Activated naive CD4-positive, alpha-beta T cell treated with anti-CD3 and anti-CD28 coated beads, Interleukin-2, amount 50 U/mL, for 16 hours (primary cell): ENCODE results near the gene TANC2.
"Not testable (repeated sequence)": the region's sequence is repeated elsewhere in the genome, so short reads cannot be mapped to it uniquely, and the experiment has no call there.

Experiments used
- DNase-seq: peaks from one replicate; pipeline ENCODE4 v3.0.0-alpha.2; 2020

Gene TANC2

GRCh38 chr17:62965174-62965685, 805 bp upstream of the TANC2 start:
- peak; percentile 30 for DNase-seq

- DNase-seq = peak; percentile 74
These were observed 580 bp downstream of the TANC2 start for GRCh38 chr17:62966426-62967204.

GRCh38 chr17:62967205-62967529, 1.1 kb downstream of the TANC2 start:
- DNase-seq = no peak

- DNase-seq = peak; percentile 42
These were observed 2.4 kb downstream of the TANC2 start for GRCh38 chr17:62968445-62968923.

- no peak for DNase-seq
These were observed 4.6 kb downstream of the TANC2 start for GRCh38 chr17:62970610-62971009.

GRCh38 chr17:62971853-62972252, 5.8 kb downstream of the TANC2 start:
- no peak for DNase-seq

- DNase-seq = no peak
These were observed 8.8 kb downstream of the TANC2 start for GRCh38 chr17:62974788-62975187.

- DNase-seq = no peak
These were observed 9.2 kb downstream of the TANC2 start for GRCh38 chr17:62975206-62975605.

GRCh38 chr17:62976643-62977231, 10.7 kb downstream of the TANC2 start:
- DNase-seq = not testable (repeated sequence)

GRCh38 chr17:62980842-62981241, 14.8 kb downstream of the TANC2 start:
- no peak for DNase-seq

- DNase-seq = no peak
These were observed 15.9 kb downstream of the TANC2 start for GRCh38 chr17:62981933-62982332.

GRCh38 chr17:62984801-62985200, 18.8 kb downstream of the TANC2 start:
- no peak for DNase-seq

- no peak for DNase-seq
These were observed 20.5 kb downstream of the TANC2 start for GRCh38 chr17:62986549-62986948.

GRCh38 chr17:62987136-62987535, 21.1 kb downstream of the TANC2 start:
- no peak for DNase-seq

GRCh38 chr17:62989501-62989900, 23.5 kb downstream of the TANC2 start:
- no peak for DNase-seq

- DNase-seq = no peak
These were observed 28.9 kb downstream of the TANC2 start for GRCh38 chr17:62994931-62995330.

- peak; percentile 16 for DNase-seq
These were observed 29.4 kb downstream of the TANC2 start for GRCh38 chr17:62995377-62995885.

GRCh38 chr17:62996221-62996620, 30.2 kb downstream of the TANC2 start:
- no peak for DNase-seq

- no peak for DNase-seq
These were observed 32.1 kb downstream of the TANC2 start for GRCh38 chr17:62998166-62998565.

GRCh38 chr17:62998665-62999393, 32.8 kb downstream of the TANC2 start:
- DNase-seq = no peak

GRCh38 chr17:62999736-63000135, 33.7 kb downstream of the TANC2 start:
- DNase-seq = no peak

GRCh38 chr17:63001689-63002394, 35.8 kb downstream of the TANC2 start:
- DNase-seq = no peak

- no peak for DNase-seq
These were observed 36.6 kb downstream of the TANC2 start for GRCh38 chr17:63002625-63003024.
